ENCODE results near the gene SLU7.
"Not testable (repeated sequence)": the region's sequence is repeated elsewhere in the genome, so short reads cannot be mapped to it uniquely, and the experiment has no call there.

The SLU7 gene

GRCh38 chr5:160438316-160439204 is 19.7 kb upstream of the SLU7 start:
- TF ChIP-seq CTCF (IDR thresholded peaks at IDR 0.05; ENCODE audit: low read depth, low read length, poor library complexity, severe bottlenecking): peak; percentile 94
- TF ChIP-seq EZH2phosphoT487 (IDR thresholded peaks at IDR 0.05; ENCODE audit: borderline replicate concordance, low read length): no peak
- peak overlapping the region; percentile 87 for H3K4me2 ChIP-seq (ENCODE audit: low read length)
- H3K36me3 ChIP-seq (ENCODE audit: control insufficient read depth, low read length): no peaks in the 10 kb centered on the region
- no peaks in the 10 kb centered on the region for H3K9me2 ChIP-seq (replicated peaks; ENCODE audit: control insufficient read depth, low read length)
- H4K20me1 ChIP-seq (ENCODE audit: control insufficient read depth, insufficient read depth, low read depth, low read length): no peaks in the 10 kb centered on the region
- no peaks in the 10 kb centered on the region for H3K9me3 ChIP-seq (ENCODE audit: control insufficient read depth, insufficient read depth, low read length)
- no peaks in the 10 kb centered on the region for H3K79me2 ChIP-seq (ENCODE audit: control insufficient read depth, low read length)
- no peaks in the 10 kb centered on the region for H3F3A ChIP-seq (ENCODE audit: control insufficient read depth, insufficient read depth)
- peak overlapping the region; percentile 17; the same call in 1 of the 2 replicates for H3K27ac ChIP-seq (ENCODE audit: low read depth, low read length)
- H3K4me3 ChIP-seq (ENCODE audit: low read length): peak overlapping the region; percentile 74
- H3K27me3 ChIP-seq (ENCODE audit: control insufficient read depth, low read length): no peaks in the 10 kb centered on the region
- H3K4me1 ChIP-seq (ENCODE audit: control insufficient read depth, low read length): peaks cover 77% of the 10 kb centered on the region

- Histone ChIP-seq H3K79me2 (ENCODE audit: control insufficient read depth, low read length) (no peaks in the 10 kb centered on the region), H3K4me2 (ENCODE audit: low read length) (no peak overlapping the region), H4K20me1 (ENCODE audit: control insufficient read depth, insufficient read depth, low read depth, low read length) (no peaks in the 10 kb centered on the region)
These were observed 18.4 kb upstream of the SLU7 start for GRCh38 chr5:160437271-160437670.

GRCh38 chr5:160436661-160437060 is 17.8 kb upstream of the SLU7 start:
- H3K36me3 ChIP-seq (ENCODE audit: control insufficient read depth, low read length); H3K27me3 ChIP-seq (ENCODE audit: control insufficient read depth, low read length); H3K4me2 ChIP-seq (ENCODE audit: low read length); H3K9me2 ChIP-seq (replicated peaks; ENCODE audit: control insufficient read depth, low read length); H4K20me1 ChIP-seq (ENCODE audit: control insufficient read depth, insufficient read depth, low read depth, low read length); H3K4me3 ChIP-seq (ENCODE audit: low read length); H3K79me2 ChIP-seq (ENCODE audit: control insufficient read depth, low read length); H3F3A ChIP-seq (ENCODE audit: control insufficient read depth, insufficient read depth); H3K27ac ChIP-seq (ENCODE audit: low read depth, low read length); H3K9me3 ChIP-seq (ENCODE audit: control insufficient read depth, insufficient read depth, low read length): not testable (repeated sequence)
- peaks cover 87% of the 10 kb centered on the region for H3K4me1 ChIP-seq (ENCODE audit: control insufficient read depth, low read length)

More at GRCh38 chr5:160437271-160437670, 18.4 kb upstream of the SLU7 start:
- no peak for TF ChIP-seq CTCF (IDR thresholded peaks at IDR 0.05; ENCODE audit: low read depth, low read length, poor library complexity, severe bottlenecking)
- no peak for TF ChIP-seq EZH2phosphoT487 (IDR thresholded peaks at IDR 0.05; ENCODE audit: borderline replicate concordance, low read length)
- Histone ChIP-seq H3F3A (ENCODE audit: control insufficient read depth, insufficient read depth) (no peaks in the 10 kb centered on the region), H3K36me3 (ENCODE audit: control insufficient read depth, low read length) (no peaks in the 10 kb centered on the region; the same call in 1 of the 2 replicates), H3K9me2 (replicated peaks; ENCODE audit: control insufficient read depth, low read length) (no peaks in the 10 kb centered on the region), H3K4me1 (ENCODE audit: control insufficient read depth, low read length) (peaks cover 81% of the 10 kb centered on the region), H3K27ac (ENCODE audit: low read depth, low read length) (no peak overlapping the region), H3K27me3 (ENCODE audit: control insufficient read depth, low read length) (no peaks in the 10 kb centered on the region), H3K4me3 (ENCODE audit: low read length) (no peak overlapping the region), H3K9me3 (ENCODE audit: control insufficient read depth, insufficient read depth, low read length) (no peaks in the 10 kb centered on the region)

GRCh38 chr5:160436017-160436416 is 17.1 kb upstream of the SLU7 start:
- no peaks in the 10 kb centered on the region for H3F3A ChIP-seq (ENCODE audit: control insufficient read depth, insufficient read depth)
- no peak overlapping the region for H3K4me2 ChIP-seq (ENCODE audit: low read length)
- H3K36me3 ChIP-seq (ENCODE audit: control insufficient read depth, low read length): peaks cover 2% of the 10 kb centered on the region
- H3K4me1 ChIP-seq (ENCODE audit: control insufficient read depth, low read length): peaks cover 84% of the 10 kb centered on the region
- TF ChIP-seq CTCF (IDR thresholded peaks at IDR 0.05; ENCODE audit: low read depth, low read length, poor library complexity, severe bottlenecking): no peak
- no peak for TF ChIP-seq EZH2phosphoT487 (IDR thresholded peaks at IDR 0.05; ENCODE audit: borderline replicate concordance, low read length)
- no peaks in the 10 kb centered on the region for H3K9me3 ChIP-seq (ENCODE audit: control insufficient read depth, insufficient read depth, low read length)
- H3K9me2 ChIP-seq (replicated peaks; ENCODE audit: control insufficient read depth, low read length): no peaks in the 10 kb centered on the region
- H3K4me3 ChIP-seq (ENCODE audit: low read length): no peak overlapping the region
- no peak overlapping the region for H3K27ac ChIP-seq (ENCODE audit: low read depth, low read length)
- no peaks in the 10 kb centered on the region for H4K20me1 ChIP-seq (ENCODE audit: control insufficient read depth, insufficient read depth, low read depth, low read length)
- no peaks in the 10 kb centered on the region for H3K79me2 ChIP-seq (ENCODE audit: control insufficient read depth, low read length)
- no peaks in the 10 kb centered on the region for H3K27me3 ChIP-seq (ENCODE audit: control insufficient read depth, low read length)

Measured in DOHH2 (cell line).